Kidney (tissue), 14 donors: Measurements from ENCODE around the gene ANKRD27. TPM values are rescaled to one million over a fixed set of nuclear protein-coding genes. Genes with fewer than 3 reads are reported as not detected.

Experiments used
- DNase-seq, 5 donors: peaks; one replicate each; pipeline ENCODE4 v3.0.0-alpha.2; 2013 to 2020
- FAIRE-seq: peaks from 2 replicates; lab custom pipeline; 2012; peaks lifted over from hg19 to GRCh38; lab: Jason Lieb, UNC
- H3K27ac ChIP-seq, 2 donors: one replicate each; pipeline ENCODE4 v1.7.0; 2013; ENCODE audit warnings: low read depth in 2 of 2, low read length in 2 of 2, inconsistent platforms in 1 of 2
- H3K27me3 ChIP-seq: one replicate; pipeline ENCODE4 v1.7.1; 2013; ENCODE audit warnings: low read length, inconsistent platforms; ENCODE audit not compliant: control insufficient read depth, insufficient read depth
- H3K36me3 ChIP-seq, 3 donors: one replicate each; pipeline versions ENCODE4 v1.7.0 to v1.7.1; 2013; ENCODE audit warnings: low read length in 3 of 3, control low read depth in 1 of 3, inconsistent platforms in 1 of 3; ENCODE audit not compliant: insufficient read depth in 3 of 3, control insufficient read depth in 2 of 3
- H3K4me1 ChIP-seq, 3 donors: one replicate each; pipeline versions ENCODE4 v1.7.0 to v1.7.1; 2013; ENCODE audit warnings: low read length in 3 of 3, inconsistent platforms in 1 of 3, low read depth in 1 of 3; ENCODE audit not compliant: control insufficient read depth in 2 of 3, insufficient read depth in 2 of 3
- H3K4me3 ChIP-seq, 3 donors: one replicate each; pipeline versions ENCODE4 v1.7.0 to v1.8.1; 2013; ENCODE audit warnings: low read length in 3 of 3, control low read depth in 1 of 3, inconsistent platforms in 1 of 3
- H3K9ac ChIP-seq, 3 donors: one replicate each; pipeline versions ENCODE4 v1.7.0 to v1.7.1; 2013; ENCODE audit warnings: low read length in 3 of 3, control low read depth in 1 of 3, inconsistent platforms in 1 of 3
- H3K9me3 ChIP-seq, 3 donors: one replicate each; pipeline versions ENCODE4 v1.7.0 to v1.7.1; 2013; ENCODE audit warnings: low read length in 3 of 3, control low read depth in 1 of 3, inconsistent platforms in 1 of 3; ENCODE audit not compliant: control insufficient read depth in 2 of 3, insufficient read depth in 1 of 3
- CTCF ChIP-seq: IDR thresholded peaks from 3 replicates; pipeline ENCODE4 v1.5.1; 2012; ENCODE audit warnings: mild to moderate bottlenecking, moderate library complexity, borderline replicate concordance; ENCODE audit not compliant: insufficient read depth; ENCODE audit errors: extremely low read depth
- intact Hi-C: fragments of 100-400 bp; cut with DNase I; formaldehyde crosslinking; loops from one replicate; pipeline ENCODE4 v1.11.1; 2022
- polyA plus RNA-seq: library from polyadenylated mRNA; stranded (reverse); fragments of 350-450 nt; fragmentation: Illumina TruSeq; extraction: RNeasy Lipid Tissue Mini Kit (QIAGEN cat#74804); gene quantifications from one replicate; pipeline ENCODE4 v1.2.3, GENCODE V29; 2014; ENCODE audit warnings: low read depth, low replicate concordance; ENCODE audit not compliant: insufficient read depth
- total RNA-seq: library from RNA; stranded (reverse); fragmentation: NEBNext Ultra II Directional; extraction: Animal tissue kit (Norgen Biotek cat#: 25700); gene quantifications from one replicate; pipeline ENCODE4 v1.2.1, GENCODE V29; 2021
- donor health status: control.
- donor health status: control.
- donor health status: control.
- donor health status: control.
- donor health status: control.
- donor health status: DM: yes; HTN: yes; CAD: no.
- donor health status: Normal renal cell carcinoma (clear cell type).

The ANKRD27 gene
- total and polyA plus RNA-seq, 2 donors from 2014 or later, result 9.3 to 29.8 TPM

- no peak for DNase-seq
- H3K27me3 ChIP-seq, result no peaks in the 10 kb centered on the region
- no peak for FAIRE-seq
- intact Hi-C loops, result no loop called here
- H3K27ac ChIP-seq, result no peak overlapping the region
- no peak for TF ChIP-seq CTCF
- H3K4me1 ChIP-seq, result no peaks in the 10 kb centered on the region
- H3K36me3 ChIP-seq, result peaks cover 0 to 27% (median 21%) of the 10 kb centered on the region in 3 donors
- no peak overlapping the region for H3K9ac ChIP-seq
- no peaks in the 10 kb centered on the region for H3K9me3 ChIP-seq
- no peak overlapping the region for H3K4me3 ChIP-seq
Measured at GRCh38 chr19:32614916-32615315, 60.1 kb downstream of the ANKRD27 start.

DNA sequence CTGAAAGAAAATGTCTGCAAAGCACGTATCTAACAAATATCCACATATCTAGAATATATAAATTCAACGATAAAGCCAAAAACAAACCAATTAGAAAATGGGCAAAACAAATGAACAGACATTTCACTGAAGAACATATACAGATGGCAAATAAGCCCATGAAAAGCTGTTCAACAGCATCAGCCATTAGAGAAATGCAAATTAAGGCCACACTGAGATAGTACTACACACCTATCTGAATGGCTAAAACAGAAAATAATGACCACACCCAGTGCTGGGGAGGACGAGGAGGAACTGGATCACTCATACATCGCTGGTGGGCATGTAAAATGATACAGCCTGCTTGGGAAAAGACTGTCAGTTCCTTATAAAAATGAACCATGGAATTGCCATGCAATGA, 62.0 kb downstream of the ANKRD27 start:
- intact Hi-C loops, result no loop called here
- TF ChIP-seq CTCF, result no peak
- Histone ChIP-seq H3K36me3 (peaks cover 2 to 26% (median 21%) of the 10 kb centered on the region in 3 donors), H3K27ac (no peak overlapping the region), H3K9me3 (no peaks in the 10 kb centered on the region), H3K27me3 (no peaks in the 10 kb centered on the region), H3K9ac (no peak overlapping the region), H3K4me1 (no peaks in the 10 kb centered on the region), H3K4me3 (no peak overlapping the region)
- DNase-seq (no peak), FAIRE-seq (no peak)

GRCh38 chr19:32611161-32611560, 63.8 kb downstream of the ANKRD27 start:
- Histone ChIP-seq H3K9me3 (no peaks in the 10 kb centered on the region), H3K4me3 (no peak overlapping the region), H3K9ac (no peak overlapping the region), H3K4me1 (no peaks in the 10 kb centered on the region), H3K36me3 (peaks cover 2 to 21% (median 20%) of the 10 kb centered on the region in 3 donors), H3K27me3 (no peaks in the 10 kb centered on the region), H3K27ac (no peak overlapping the region)
- DNase-seq (no peak), FAIRE-seq (no peak)
- intact Hi-C loops, result no loop called here
- no peak for TF ChIP-seq CTCF

DNA sequence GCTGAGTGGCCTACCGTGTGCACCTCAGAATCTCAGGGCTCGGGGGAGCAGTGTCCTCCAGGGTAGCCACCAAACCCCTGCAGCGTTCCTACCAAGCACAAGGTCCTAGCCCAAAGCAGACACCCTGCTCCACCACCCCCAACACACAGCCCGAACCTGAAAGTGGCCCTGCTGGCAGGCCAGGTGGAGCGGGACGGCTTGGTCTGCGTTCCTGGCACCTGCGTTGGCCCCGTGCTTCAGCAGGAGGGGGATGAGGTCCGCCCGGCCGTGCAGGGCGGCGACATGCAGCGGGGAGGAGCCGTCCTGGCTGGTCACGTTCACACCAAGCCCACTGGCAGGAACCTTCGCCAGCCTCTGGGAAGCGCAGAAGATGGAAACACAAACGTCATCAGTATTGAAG, 67.5 kb downstream of the ANKRD27 start:
- H3K27me3 ChIP-seq, result no peaks in the 10 kb centered on the region
- no peak for TF ChIP-seq CTCF
- no peak for DNase-seq
- H3K36me3 ChIP-seq, result peaks cover 2 to 17% (median 12%) of the 10 kb centered on the region in 3 donors
- no peak overlapping the region for H3K9ac ChIP-seq
- no peaks in the 10 kb centered on the region for H3K9me3 ChIP-seq
- H3K4me3 ChIP-seq, result no peak overlapping the region
- H3K27ac ChIP-seq, result no peak overlapping the region
- no peak for FAIRE-seq
- no peaks in the 10 kb centered on the region for H3K4me1 ChIP-seq
- intact Hi-C loops, result no loop called here
